GM23248 (cell line): ENCODE results near the gene SIT1. TPM values are rescaled to one million over a fixed set of nuclear protein-coding genes. Genes with fewer than 3 reads are reported as not detected.

Experiments
- DNase-seq: peaks from one replicate; pipeline ENCODE4 v3.0.0-alpha.2; 2015
- H2AFZ ChIP-seq: fragments of 200-600 bp; sonication (generic); 2 replicates; pipeline ENCODE4 v1.6.1; 2016; ENCODE audit warnings: antibody characterized with exemption
- H3F3A ChIP-seq: fragments of 200-600 bp; sonication (generic); 2 replicates; pipeline ENCODE4 v1.6.1; 2016; ENCODE audit warnings: mild to moderate bottlenecking, antibody characterized with exemption, mixed run types; ENCODE audit not compliant: insufficient read depth
- H3K27ac ChIP-seq: fragments of 200-600 bp; sonication (generic); 2 replicates; pipeline ENCODE4 v1.5.1; 2016; ENCODE audit warnings: mild to moderate bottlenecking
- H3K27me3 ChIP-seq: fragments of 200-600 bp; sonication (generic); replicated peaks from 2 replicates; pipeline ENCODE4 v1.6.1; 2016; ENCODE audit warnings: mild to moderate bottlenecking; ENCODE audit not compliant: insufficient read depth
- H3K36me3 ChIP-seq: fragments of 200-600 bp; sonication (generic); 2 replicates; pipeline ENCODE4 v1.6.1; 2016; ENCODE audit warnings: low read depth, mild to moderate bottlenecking
- H3K4me1 ChIP-seq: fragments of 200-600 bp; sonication (generic); 2 replicates; pipeline ENCODE4 v1.6.1; 2016; ENCODE audit warnings: mild to moderate bottlenecking; ENCODE audit not compliant: insufficient read depth
- H3K4me2 ChIP-seq: fragments of 200-600 bp; sonication (generic); one replicate; pipeline ENCODE4 v1.6.1; 2016; ENCODE audit warnings: mild to moderate bottlenecking; ENCODE audit not compliant: unreplicated experiment
- H3K4me3 ChIP-seq: fragments of 200-600 bp; sonication (generic); 2 replicates; pipeline ENCODE4 v1.5.1; 2016; ENCODE audit warnings: mild to moderate bottlenecking
- H3K79me2 ChIP-seq: fragments of 200-600 bp; sonication (generic); 2 replicates; pipeline ENCODE4 v1.6.1; 2016; ENCODE audit warnings: mild to moderate bottlenecking; ENCODE audit not compliant: insufficient read depth
- H3K9ac ChIP-seq: fragments of 200-600 bp; sonication (generic); 2 replicates; pipeline ENCODE4 v1.6.1; 2016; ENCODE audit warnings: mild to moderate bottlenecking
- H3K9me2 ChIP-seq: fragments of 200-600 bp; sonication (generic); 2 replicates; pipeline ENCODE4 v1.6.1; 2016; ENCODE audit warnings: mixed run types, mild to moderate bottlenecking, moderate library complexity; ENCODE audit not compliant: insufficient read depth
- H3K9me3 ChIP-seq: fragments of 200-600 bp; sonication (generic); one replicate; pipeline ENCODE4 v1.6.1; 2017; ENCODE audit warnings: low read depth
- H4K20me1 ChIP-seq: fragments of 200-600 bp; sonication (generic); 2 replicates; pipeline ENCODE4 v1.6.0; 2016; ENCODE audit not compliant: insufficient read depth
- EZH2 ChIP-seq: fragments of 200-600 bp; sonication (generic); IDR thresholded peaks from 2 replicates; pipeline ENCODE4 v1.6.1; 2018; ENCODE audit warnings: antibody characterized with exemption, mild to moderate bottlenecking; ENCODE audit not compliant: insufficient read depth, poor library complexity, severe bottlenecking
- EZH2phosphoT487 ChIP-seq: fragments of 200-600 bp; sonication (generic); IDR thresholded peaks from 2 replicates; pipeline ENCODE4 v1.6.1; 2018; ENCODE audit warnings: antibody characterized with exemption, moderate library complexity, mild to moderate bottlenecking, low read depth; ENCODE audit not compliant: insufficient read depth
- WGBS, 2 experiments: methylation state at CpG; one replicate each; pipeline ENCODE4 v1.1.6; 2015 to 2017; ENCODE audit warnings: low lambda C conversion rate in 2 of 2, low coverage in 1 of 2; ENCODE audit errors: missing lambda C conversion rate in 2 of 2; 5-methylcytosine and 5-hydroxymethylcytosine counted together
- in situ Hi-C: fragments of 300-500 bp; cut with MboI; formaldehyde crosslinking; loops from 2 replicates; pipeline ENCODE4 v1.15.0; 2020
- polyA plus RNA-seq: library from polyadenylated mRNA; unstranded; fragments of >200 nt; fragmentation: Nextera tagmentation; extraction: Ambion mirVana; gene quantifications from 2 replicates; pipeline ENCODE4 v1.2.1, GENCODE V29; 2016
- total RNA-seq: library from RNA; depleted of rRNA; stranded (reverse); fragments of >200 nt; shearing (Covaris generic); gene quantifications from 2 replicates; pipeline ENCODE4 v1.2.3, GENCODE V29; 2014

SIT1 gene
- total and polyA plus RNA-seq, 2 experiments from 2014 or later: not detected

DNA sequence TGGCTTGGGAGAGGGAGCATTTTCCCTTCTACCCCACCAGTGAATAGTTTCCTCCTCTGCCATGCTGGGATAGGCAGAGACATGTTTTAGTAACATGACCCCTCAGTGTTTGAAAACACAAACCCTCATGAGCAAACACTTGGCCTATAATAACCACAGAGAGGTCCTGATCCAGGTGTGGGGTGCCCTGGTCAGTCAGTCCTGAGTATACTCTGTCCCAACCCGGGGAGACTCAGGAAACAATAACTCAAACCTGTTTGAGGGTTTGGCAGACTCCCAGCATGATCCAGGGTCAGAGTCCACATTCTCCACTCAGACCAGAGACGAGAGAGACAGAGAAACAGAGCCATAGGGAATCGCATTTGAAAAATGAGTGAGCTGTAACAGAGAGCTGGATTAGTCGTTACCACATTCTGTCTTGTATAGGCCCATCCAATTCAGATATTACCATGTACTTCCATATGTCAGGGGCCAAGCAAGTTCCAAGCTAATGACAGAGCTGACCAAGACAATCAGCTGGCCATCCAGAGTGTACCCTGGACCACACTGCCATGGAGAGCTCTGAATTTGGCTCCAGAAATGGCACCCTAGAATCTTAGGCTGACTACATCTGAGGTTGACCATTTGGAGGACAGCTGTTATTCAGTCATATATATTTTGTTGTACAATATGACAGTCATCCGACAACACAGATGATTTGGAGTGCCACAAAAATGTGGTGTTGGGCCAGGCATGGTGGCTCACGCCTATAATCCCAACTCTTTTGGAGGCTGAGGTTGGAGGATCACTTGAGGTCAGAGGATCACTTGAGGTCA is 18.8 kb upstream of the SIT1 start:
- no peak overlapping the region for H3K9ac ChIP-seq
- 0 out of 2 replicates have a peak, but pooled peaks cover 3% of the 10 kb centered on the region for H3K4me1 ChIP-seq
- no peak overlapping the region for H2AFZ ChIP-seq
- no peaks in the 10 kb centered on the region for H3K9me3 ChIP-seq
- no peak for DNase-seq
- in situ Hi-C loops: no loop called here
- no peaks in the 10 kb centered on the region for H4K20me1 ChIP-seq
- WGBS, 2 experiments: 38 to 52% methylated on average over 6 of the region's 6 CpGs
- no peaks in the 10 kb centered on the region for H3K36me3 ChIP-seq
- H3K9me2 ChIP-seq: no peaks in the 10 kb centered on the region
- H3K4me2 ChIP-seq: no peak overlapping the region
- no peak overlapping the region for H3K27ac ChIP-seq
- H3K4me3 ChIP-seq: no peak overlapping the region
- H3K79me2 ChIP-seq: no peaks in the 10 kb centered on the region
- H3F3A ChIP-seq: 0 out of 2 replicates have a peak, but pooled peaks cover 8% of the 10 kb centered on the region
- TF ChIP-seq EZH2phosphoT487 (no peak), EZH2 (no peak)
- no peaks in the 10 kb centered on the region for H3K27me3 ChIP-seq

GRCh38 chr9:35667939-35668338 is 17.2 kb upstream of the SIT1 start:
- Histone ChIP-seq H3K4me1 (no peaks in the 10 kb centered on the region), H4K20me1 (no peaks in the 10 kb centered on the region), H3K9me2 (no peaks in the 10 kb centered on the region), H3K4me3 (no peak overlapping the region), H3F3A (peaks cover 14% of the 10 kb centered on the region; the same call in 1 of the 2 replicates), H3K79me2 (no peaks in the 10 kb centered on the region), H3K36me3 (no peaks in the 10 kb centered on the region), H2AFZ (no peak overlapping the region), H3K27ac (no peak overlapping the region), H3K9ac (no peak overlapping the region), H3K27me3 (no peaks in the 10 kb centered on the region), H3K9me3 (no peaks in the 10 kb centered on the region), H3K4me2 (no peak overlapping the region)
- DNase-seq: no peak
- TF ChIP-seq EZH2 (no peak), EZH2phosphoT487 (no peak)
- 68 to 79% methylated on average over 3 of the region's 3 CpGs for WGBS, 2 experiments
- in situ Hi-C loops: no loop called here

- Histone ChIP-seq H2AFZ (no peak overlapping the region), H3F3A (peaks cover 14% of the 10 kb centered on the region; the same call in 1 of the 2 replicates), H4K20me1 (no peaks in the 10 kb centered on the region), H3K27me3 (no peaks in the 10 kb centered on the region), H3K27ac (no peak overlapping the region), H3K79me2 (no peaks in the 10 kb centered on the region), H3K9ac (no peak overlapping the region), H3K4me1 (no peaks in the 10 kb centered on the region), H3K36me3 (no peaks in the 10 kb centered on the region), H3K4me3 (no peak overlapping the region), H3K4me2 (no peak overlapping the region), H3K9me2 (no peaks in the 10 kb centered on the region), H3K9me3 (no peaks in the 10 kb centered on the region)
- no peak for TF ChIP-seq EZH2
- TF ChIP-seq EZH2phosphoT487: no peak
- WGBS, 2 experiments: 79 to 85% methylated on average over 4 to 5 of the region's 5 CpGs
- in situ Hi-C loops: no loop called here
- no peak for DNase-seq
Measured at GRCh38 chr9:35666549-35666948, 15.8 kb upstream of the SIT1 start.

GRCh38 chr9:35666045-35666444 is 15.3 kb upstream of the SIT1 start:
- H3K4me1 ChIP-seq: no peaks in the 10 kb centered on the region
- DNase-seq: no peak

More at GRCh38 chr9:35666045-35666444, 15.3 kb upstream of the SIT1 start:
- no peaks in the 10 kb centered on the region for H4K20me1 ChIP-seq
- 98 to 100% methylated on average over 1 of the region's 1 CpG for WGBS, 2 experiments
- no peak overlapping the region for H2AFZ ChIP-seq
- H3K4me2 ChIP-seq: peak overlapping the region; percentile 11
- no peak overlapping the region for H3K4me3 ChIP-seq
- H3K27ac ChIP-seq: no peak overlapping the region
- in situ Hi-C loops: no loop called here
- H3K79me2 ChIP-seq: no peaks in the 10 kb centered on the region
- no peaks in the 10 kb centered on the region for H3K9me3 ChIP-seq
- H3K9me2 ChIP-seq: no peaks in the 10 kb centered on the region
- no peaks in the 10 kb centered on the region for H3K27me3 ChIP-seq
- peaks cover 18% of the 10 kb centered on the region; the same call in 1 of the 2 replicates for H3F3A ChIP-seq
- TF ChIP-seq EZH2phosphoT487 (no peak), EZH2 (no peak)
- no peak overlapping the region for H3K9ac ChIP-seq
- H3K36me3 ChIP-seq: no peaks in the 10 kb centered on the region
